Measurements from ENCODE around the gene ZNF71.

The ZNF71 gene

DNA sequence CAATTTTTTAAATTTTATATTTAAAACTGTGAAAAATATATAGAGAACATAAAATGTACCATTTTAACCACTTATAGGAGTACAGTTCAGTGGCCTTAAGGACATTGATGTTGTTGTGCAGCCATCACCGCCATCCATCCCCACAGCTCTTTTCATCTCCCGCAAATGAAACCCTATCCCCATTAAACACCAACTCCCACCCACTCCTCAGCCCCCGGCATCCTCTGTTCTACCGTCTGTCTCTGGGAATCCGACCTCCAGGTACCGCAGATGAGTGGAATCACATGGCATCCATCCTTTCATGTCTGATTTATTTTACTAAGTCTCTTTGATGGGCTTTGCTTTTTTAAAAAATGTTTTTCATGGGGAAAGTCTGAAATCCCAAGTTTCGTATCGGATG, 24.0 kb downstream of the ZNF71 start:
- no peak for DNase-seq (ENCODE audit: low read depth)
- TF ChIP-seq, protein P1, sequence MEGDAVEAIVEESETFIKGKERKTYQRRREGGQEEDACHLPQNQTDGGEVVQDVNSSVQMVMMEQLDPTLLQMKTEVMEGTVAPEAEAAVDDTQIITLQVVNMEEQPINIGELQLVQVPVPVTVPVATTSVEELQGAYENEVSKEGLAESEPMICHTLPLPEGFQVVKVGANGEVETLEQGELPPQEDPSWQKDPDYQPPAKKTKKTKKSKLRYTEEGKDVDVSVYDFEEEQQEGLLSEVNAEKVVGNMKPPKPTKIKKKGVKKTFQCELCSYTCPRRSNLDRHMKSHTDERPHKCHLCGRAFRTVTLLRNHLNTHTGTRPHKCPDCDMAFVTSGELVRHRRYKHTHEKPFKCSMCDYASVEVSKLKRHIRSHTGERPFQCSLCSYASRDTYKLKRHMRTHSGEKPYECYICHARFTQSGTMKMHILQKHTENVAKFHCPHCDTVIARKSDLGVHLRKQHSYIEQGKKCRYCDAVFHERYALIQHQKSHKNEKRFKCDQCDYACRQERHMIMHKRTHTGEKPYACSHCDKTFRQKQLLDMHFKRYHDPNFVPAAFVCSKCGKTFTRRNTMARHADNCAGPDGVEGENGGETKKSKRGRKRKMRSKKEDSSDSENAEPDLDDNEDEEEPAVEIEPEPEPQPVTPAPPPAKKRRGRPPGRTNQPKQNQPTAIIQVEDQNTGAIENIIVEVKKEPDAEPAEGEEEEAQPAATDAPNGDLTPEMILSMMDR (conservative IDR thresholded peaks at IDR 0.05; ENCODE audit: low read depth, low read length): no peak
- no peak overlapping the region for H3K4me3 ChIP-seq (ENCODE audit: low read depth, low read length)

DNA sequence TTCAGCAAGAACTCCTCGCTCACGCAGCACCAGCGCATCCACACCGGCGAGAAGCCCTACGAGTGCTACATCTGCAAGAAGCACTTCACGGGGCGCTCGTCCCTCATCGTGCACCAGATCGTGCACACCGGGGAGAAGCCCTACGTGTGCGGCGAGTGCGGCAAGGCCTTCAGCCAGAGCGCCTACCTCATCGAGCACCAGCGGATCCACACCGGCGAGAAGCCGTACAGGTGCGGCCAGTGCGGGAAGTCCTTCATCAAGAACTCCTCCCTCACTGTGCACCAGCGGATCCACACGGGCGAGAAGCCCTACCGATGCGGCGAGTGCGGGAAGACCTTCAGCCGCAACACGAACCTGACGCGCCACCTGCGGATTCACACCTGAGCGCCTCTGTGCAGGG, 27.3 kb downstream of the ZNF71 start:
- no peak overlapping the region for H3K4me3 ChIP-seq (ENCODE audit: low read depth, low read length)
- no peak for DNase-seq (ENCODE audit: low read depth)
- TF ChIP-seq, protein P1 (conservative IDR thresholded peaks at IDR 0.05; ENCODE audit: low read depth, low read length): no peak

DNA sequence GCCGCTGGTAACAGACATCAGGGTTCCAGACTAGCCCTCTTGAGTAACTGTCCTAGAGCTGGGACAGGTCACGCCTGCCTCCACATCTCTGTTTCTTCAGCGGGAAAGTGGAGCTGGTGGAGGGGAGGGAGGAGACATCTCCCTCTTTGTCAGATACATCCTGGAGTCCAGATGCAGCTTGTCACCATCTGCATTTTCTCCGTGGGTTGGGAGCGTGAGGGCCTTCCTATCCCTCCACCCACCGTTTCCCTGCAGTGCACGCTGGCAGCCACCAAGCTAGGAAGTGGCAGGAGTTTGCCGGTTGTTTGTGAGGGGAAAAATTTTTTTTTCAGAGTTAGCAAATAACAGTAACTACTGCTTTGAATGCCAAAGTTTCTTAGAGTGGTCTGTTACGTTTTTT, 27.9 kb downstream of the ZNF71 start:
- no peak overlapping the region for H3K4me3 ChIP-seq (ENCODE audit: low read depth, low read length)
- no peak for DNase-seq (ENCODE audit: low read depth)
- TF ChIP-seq, protein P1 (conservative IDR thresholded peaks at IDR 0.05; ENCODE audit: low read depth, low read length): no peak

DNA sequence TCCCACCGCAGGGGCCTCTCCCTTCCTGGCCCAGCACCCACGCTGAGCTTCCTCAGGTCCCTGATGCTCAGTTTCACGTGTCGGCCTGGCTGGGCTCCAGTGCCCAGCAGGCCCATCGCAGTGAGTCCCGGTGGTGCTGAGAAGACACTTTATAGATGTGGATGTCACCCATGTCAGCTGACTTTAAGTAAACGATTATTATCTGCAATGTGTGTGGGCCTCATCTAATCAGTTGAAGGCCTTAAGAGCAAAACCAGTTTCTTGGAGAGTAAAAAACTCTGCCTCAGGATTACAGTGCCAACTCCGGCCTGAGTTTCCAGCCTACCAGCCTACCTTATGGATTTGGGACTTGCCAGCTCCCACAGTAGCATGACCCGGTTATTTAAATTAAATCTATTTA, 30.6 kb downstream of the ZNF71 start:
- no peak overlapping the region for H3K4me3 ChIP-seq (ENCODE audit: low read depth, low read length)
- no peak for DNase-seq (ENCODE audit: low read depth)
- TF ChIP-seq, protein P1 (conservative IDR thresholded peaks at IDR 0.05; ENCODE audit: low read depth, low read length): no peak

DNA sequence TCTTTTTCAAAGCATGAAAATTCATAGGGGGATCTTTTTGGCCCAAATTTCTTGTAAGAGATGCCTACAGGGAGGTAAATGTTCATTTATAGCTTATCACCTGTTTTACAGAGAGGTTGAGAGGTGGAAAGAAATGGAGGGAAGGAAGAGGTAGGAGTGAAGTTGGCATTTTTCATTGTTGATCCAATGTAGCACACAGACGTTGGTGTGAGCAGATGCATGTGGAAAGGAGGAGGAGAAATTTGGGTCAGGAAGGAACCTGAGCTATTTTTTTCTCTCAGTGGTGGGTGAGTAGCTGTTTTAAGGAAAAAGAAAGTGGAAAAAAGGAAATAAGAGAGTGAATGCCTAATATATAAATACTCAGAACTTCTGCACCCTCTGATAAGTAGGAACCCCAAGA, 37.9 kb downstream of the ZNF71 start:
- H3K4me3 ChIP-seq (ENCODE audit: low read depth, low read length): no peak overlapping the region
- TF ChIP-seq, protein P1 (conservative IDR thresholded peaks at IDR 0.05; ENCODE audit: low read depth, low read length): no peak
- no peak for DNase-seq (ENCODE audit: low read depth)

DNA sequence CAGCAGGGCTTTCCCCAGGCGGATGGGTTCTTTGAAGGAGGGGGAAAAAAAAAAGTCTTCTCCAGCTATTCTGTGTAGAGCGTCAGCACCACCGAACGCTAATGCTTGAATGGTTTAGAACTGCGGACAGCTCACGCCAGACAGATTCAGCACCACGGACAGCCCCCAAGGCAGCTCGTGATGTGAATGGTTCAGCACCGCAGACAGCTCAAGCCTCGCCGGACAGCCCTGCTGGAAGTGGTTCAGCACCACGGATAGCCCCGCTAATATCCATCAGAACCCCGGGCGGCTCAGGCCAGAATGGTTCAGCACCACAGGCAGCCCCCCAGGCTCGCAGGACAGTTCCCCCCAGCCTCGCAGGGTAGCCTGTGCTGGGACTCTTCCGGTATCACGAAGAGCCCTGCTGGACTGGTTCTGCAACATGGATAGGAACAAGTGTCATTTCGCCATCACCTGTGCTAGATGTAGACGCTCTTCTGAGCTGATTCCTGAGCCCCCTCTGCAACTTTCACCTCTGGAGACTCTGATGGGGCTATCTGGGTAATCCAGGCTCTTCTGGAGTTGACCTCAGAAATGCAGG, 43.0 kb downstream of the ZNF71 start:
- TF ChIP-seq, protein P1 (conservative IDR thresholded peaks at IDR 0.05; ENCODE audit: low read depth, low read length): no peak
- DNase-seq (ENCODE audit: low read depth): peak; percentile 87
- no peak overlapping the region for H3K4me3 ChIP-seq (ENCODE audit: low read depth, low read length)

DNA sequence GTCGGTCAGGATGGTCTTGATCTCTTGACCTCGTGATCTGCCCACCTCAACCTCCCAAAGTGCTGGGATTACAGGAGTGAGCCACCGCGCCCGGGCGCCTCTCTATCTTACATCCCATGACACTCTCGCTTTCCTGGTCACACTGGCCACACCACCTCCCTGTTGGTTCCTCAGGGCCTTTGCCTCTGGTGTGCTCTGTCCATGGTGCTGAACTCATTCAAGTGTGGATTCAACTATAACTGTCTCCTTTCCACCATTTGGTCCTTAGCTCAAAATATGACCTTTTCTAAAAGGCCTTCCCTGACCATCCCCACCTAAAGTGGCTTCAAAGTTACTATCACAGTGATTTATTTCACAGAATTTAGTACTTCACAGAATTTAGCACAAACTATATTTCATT, 44.1 kb downstream of the ZNF71 start:
- peak; percentile 26 for DNase-seq (ENCODE audit: low read depth)
- TF ChIP-seq, protein P1 (conservative IDR thresholded peaks at IDR 0.05; ENCODE audit: low read depth, low read length): no peak
- H3K4me3 ChIP-seq (ENCODE audit: low read depth, low read length): no peak overlapping the region
